GM21390 (cell line): ENCODE results near the gene DICER1.

Experiments
- ATAC-seq: cut with Tn5 transposase; IDR thresholded peaks from one replicate; pipeline ENCODE4 v1.9.1; 2021; ENCODE audit not compliant: unreplicated experiment

Gene DICER1

DNA sequence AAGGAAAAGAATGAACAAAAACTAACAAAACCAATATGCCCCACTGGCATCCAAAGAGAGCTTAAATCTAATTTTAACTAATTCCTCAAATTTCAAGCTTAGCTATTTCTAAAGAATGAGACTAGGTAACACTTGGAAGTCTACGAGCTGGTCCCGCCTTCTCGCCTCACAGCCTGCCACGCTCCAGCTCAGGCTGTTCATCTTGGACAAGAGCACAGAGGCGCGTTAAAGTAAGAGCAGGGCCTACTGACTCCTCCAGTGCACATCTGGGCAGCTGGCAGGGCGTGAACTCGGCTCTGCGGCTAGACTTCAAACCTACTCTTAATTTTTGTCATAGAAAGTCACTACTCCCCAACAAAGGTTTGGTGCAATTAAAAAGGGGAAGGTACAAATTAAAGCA, 64.6 kb downstream of the DICER1 start:
- no peak for ATAC-seq

DNA sequence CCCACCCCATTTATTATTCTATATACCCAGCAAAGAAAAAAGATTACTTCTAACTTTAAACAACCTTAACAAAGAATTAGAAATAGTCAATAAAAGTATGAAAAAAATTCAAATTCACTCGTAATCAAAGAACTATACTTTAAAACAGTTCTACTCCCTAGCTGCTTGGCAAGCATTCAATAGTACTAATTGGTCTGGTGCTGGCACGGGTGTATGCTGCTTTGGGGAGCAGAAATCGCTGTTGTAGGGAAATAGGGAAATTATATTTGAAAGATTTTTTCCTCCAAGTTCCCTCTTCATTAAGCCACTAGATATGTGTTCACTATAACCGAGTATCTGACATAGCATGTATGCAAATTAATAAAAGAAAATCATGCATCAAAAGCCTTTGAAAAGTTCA, 65.7 kb downstream of the DICER1 start:
- no peak for ATAC-seq

- ATAC-seq: no peak
These were observed 68.7 kb downstream of the DICER1 start for GRCh38 chr14:95088665-95089064.

- no peak for ATAC-seq
These were observed 69.7 kb downstream of the DICER1 start for GRCh38 chr14:95087619-95088018.

DNA sequence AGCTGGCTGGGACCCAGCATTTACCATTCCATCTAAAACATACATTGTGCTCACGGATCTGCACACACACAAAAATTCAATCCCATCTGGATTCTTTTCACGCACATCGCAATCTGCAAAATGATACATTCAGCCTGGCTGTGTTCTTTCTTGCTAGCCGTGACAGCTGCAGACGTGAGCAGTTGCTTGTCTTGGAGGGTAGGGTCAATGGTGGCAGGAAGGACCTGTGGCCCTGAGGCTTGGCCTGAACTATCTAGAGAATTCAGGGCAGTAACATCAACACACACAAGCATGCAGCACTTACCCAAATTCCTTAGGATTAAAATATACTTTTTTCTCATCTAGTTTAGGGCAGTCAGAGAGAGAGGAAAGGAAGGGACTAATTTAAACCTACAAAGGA, 72.0 kb downstream of the DICER1 start:
- ATAC-seq: no peak

DNA sequence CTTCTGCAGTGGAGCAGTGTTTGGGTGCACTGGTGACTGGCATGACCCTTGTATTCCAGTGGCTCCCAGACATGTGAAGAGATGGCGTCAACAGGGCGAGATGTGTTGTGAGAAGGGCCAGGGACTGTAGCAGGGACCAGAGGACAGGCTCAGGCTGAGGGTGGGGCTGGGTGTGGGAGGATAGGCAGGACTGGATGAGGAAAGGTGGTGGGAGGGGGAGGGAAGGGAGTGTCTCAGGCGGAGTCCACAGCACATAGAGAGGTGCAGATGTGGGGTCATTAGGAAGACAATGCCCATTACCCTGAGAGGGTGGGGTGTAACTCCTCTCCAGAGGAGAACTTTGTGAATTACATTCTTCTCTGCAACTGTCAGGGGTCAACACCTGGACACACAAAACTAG, 78.5 kb downstream of the DICER1 start:
- no peak for ATAC-seq

DNA sequence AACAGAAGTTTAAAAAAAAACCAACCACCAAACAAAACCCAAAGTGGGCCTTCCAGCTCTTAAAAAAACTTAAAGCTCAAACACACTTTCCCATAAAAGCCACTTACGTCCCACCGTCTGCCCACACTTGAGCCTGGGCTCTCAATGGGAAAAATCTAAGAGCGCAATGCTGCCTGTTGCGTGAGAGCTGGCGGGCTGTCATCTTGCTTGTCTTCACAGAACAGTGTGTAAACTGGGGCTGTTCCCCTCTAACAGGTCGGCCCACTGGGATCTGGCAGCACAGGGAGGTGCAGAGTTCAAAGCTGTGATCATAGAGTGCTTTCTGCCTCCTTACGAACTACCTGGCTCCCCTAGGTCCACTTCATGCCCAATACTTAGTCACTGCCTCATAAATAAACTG, 80.0 kb downstream of the DICER1 start:
- ATAC-seq: no peak

DNA sequence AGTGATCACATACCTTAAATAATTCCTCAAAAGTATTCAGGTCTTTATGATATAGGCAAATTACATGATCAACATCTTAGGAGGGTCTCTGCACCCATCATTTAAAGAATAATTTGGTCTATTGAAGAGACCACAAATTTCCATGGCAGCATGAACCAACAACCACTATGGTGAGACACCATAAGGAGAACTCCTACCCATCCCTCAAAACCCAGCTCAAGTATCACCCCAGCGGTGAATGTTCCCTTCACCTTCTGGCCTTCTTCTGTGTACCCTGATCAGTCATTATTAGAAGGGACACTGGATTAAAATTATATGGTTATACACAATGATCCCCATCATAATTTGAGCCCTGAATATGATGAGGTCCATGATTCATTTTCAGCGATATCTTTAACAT, 81.5 kb downstream of the DICER1 start:
- no peak for ATAC-seq

GRCh38 chr14:95073947-95074346, 83.4 kb downstream of the DICER1 start:
- ATAC-seq: no peak

GRCh38 chr14:95072310-95072905, 84.9 kb downstream of the DICER1 start:
- ATAC-seq: no peak

GRCh38 chr14:95071649-95072280, 85.6 kb downstream of the DICER1 start:
- no peak for ATAC-seq

DNA sequence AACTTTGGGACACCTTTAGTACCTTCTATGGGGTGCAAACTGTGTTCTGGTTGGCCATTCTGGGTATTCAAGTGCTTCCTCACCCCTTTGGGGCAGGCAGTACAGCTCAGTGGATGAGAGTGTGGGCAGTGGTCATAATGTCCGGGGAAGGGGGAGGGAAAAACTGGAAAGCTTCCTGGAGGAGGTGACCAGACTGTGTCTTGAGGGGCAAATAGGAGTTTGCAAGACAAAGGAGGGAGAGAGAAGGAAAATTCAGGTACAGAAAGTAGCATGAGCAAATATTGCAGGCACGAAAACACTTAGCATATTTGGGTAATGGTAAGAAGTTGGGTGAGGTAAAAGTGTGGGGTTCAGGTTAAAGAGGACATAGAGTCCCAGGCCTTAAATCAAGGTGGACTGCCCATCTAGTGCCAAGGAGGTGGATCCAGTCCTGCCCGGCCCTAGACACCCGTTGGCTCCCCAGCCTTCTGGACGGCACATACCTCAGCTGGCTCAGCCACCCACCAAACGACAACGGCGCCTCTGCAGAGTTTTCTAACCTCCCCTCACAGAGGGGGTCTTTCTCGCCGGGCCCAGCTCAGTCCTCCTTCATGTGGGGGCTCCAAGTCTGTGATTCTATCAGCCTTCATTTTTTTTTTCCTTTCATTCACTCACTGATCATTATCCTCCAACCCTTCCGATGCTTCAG, 86.4 kb downstream of the DICER1 start:
- no peak for ATAC-seq

- ATAC-seq: no peak
These were observed 87.8 kb downstream of the DICER1 start for GRCh38 chr14:95069547-95069946.

DNA sequence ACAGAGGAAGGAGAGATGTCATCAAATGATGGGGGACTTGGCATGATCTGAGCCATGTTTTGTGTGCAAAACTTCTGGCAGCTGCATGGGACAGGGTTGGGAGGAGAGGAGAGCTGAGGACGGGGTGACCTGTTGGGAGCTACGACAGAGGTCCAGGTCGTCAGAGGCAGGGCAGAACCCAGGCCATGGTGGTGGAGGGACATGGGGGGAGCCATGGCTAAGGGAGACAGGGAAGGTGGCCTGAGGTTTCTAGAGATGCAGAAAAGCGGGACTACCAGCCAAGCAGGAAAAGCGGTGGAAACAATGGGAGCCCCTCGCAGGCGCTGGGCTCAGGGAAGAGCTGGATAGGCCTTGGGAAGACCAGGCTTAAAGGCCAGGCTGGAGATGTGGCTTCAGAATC, 88.3 kb downstream of the DICER1 start:
- no peak for ATAC-seq

DNA sequence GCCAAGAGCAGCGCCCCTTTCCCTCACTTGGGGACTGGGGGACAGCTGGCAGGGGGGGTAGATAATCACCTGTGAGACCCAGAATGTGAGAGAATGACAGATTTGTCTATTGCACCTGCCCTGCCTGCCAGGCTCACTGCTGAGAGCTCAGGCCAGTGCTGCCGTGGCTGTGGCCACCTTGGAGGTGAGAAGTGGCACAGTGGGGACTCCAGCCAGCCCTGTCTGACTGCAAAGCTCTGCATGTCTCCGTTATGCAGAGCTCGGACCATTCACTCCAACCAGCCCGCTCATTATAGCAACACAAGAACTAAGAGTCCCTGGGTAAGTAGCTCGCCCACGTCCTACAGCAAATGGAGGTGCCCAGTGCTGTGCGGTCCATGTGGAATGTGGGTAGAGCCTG, 88.8 kb downstream of the DICER1 start:
- no peak for ATAC-seq

DNA sequence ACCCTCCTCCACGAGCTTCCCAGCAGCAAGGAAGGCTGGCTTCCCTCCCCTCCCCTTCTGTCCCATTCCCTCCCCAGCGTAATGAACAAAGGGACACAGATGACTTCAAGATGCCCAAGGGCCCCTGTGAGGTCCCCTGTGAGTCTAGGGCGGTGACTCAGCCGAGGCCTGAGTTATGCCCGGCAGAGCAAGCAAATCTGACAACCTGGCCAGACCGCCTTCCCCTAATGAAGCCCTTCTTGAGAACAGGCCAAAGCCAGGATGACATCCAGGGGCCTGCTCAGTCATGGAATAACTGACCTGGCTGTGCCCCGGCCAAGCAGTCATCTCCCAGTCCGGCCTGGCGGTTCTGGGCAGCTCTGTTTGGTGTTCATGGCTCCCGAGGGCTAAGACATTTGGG, 89.2 kb downstream of the DICER1 start:
- ATAC-seq: no peak

DNA sequence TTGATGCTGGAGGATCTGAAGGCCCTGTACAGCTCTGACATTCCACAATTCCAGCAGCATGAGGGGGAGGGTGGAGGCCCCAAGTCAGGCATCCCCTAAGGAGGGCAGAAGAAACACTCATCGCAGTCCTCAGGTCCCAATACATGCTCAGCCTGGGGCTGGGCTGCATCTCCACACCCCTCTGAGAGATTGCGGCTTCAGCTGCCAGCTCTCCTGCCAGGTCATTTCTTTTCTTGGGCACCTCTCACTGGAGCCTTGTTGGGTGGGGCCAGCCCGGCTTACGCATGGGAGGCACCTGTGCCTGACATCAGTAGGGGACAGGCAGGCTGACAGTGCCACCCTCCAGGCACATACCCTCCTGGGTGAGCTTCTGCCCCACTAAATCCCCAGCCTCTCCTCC, 89.8 kb downstream of the DICER1 start:
- no peak for ATAC-seq

GRCh38 chr14:95066427-95066986, 90.8 kb downstream of the DICER1 start:
- no peak for ATAC-seq

- ATAC-seq: no peak
These were observed 91.9 kb downstream of the DICER1 start for GRCh38 chr14:95065411-95065810.

GRCh38 chr14:95064734-95065133, 92.6 kb downstream of the DICER1 start:
- ATAC-seq: no peak

- no peak for ATAC-seq
These were observed 93.1 kb downstream of the DICER1 start for GRCh38 chr14:95064256-95064655.

GRCh38 chr14:95063391-95063790, 93.9 kb downstream of the DICER1 start:
- ATAC-seq: no peak
